ENCODE measurements around the gene ZP1.
A peak's percentile ranks its signal among the peaks of the same experiment; 100 is the strongest.

ZP1 gene

DNA sequence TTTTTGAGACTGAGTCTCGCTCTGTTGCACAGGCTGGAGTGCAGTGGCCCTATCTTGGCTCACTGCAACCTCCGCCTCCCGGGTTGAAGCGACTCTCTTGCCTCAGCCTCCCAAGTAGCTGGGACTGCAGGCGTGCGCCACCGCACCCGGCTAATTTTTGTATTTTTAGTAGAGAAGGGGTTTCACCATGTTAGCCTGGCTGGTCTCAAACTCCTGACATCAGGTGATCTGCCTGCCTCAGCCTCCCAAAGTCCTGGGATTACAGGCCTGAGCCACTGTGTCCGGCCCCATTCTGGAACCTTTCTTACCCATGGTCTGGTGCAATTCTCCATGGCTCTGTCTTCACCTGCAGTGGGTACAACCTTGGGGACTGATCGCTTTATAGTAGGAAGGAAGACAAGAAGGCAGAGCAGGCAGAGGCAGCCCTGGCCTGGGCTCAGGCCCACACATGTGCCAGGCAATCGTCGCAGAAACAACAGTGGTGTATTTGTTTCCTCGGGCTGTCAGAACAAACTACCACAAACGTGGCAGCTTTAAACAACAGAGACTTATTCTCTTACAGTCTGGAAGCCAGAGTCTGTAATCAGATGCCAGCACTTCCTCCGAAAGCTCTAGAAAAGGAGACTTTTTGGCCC is 7.6 kb upstream of the ZP1 start (continued):
- TF ChIP-seq, protein P1, sequence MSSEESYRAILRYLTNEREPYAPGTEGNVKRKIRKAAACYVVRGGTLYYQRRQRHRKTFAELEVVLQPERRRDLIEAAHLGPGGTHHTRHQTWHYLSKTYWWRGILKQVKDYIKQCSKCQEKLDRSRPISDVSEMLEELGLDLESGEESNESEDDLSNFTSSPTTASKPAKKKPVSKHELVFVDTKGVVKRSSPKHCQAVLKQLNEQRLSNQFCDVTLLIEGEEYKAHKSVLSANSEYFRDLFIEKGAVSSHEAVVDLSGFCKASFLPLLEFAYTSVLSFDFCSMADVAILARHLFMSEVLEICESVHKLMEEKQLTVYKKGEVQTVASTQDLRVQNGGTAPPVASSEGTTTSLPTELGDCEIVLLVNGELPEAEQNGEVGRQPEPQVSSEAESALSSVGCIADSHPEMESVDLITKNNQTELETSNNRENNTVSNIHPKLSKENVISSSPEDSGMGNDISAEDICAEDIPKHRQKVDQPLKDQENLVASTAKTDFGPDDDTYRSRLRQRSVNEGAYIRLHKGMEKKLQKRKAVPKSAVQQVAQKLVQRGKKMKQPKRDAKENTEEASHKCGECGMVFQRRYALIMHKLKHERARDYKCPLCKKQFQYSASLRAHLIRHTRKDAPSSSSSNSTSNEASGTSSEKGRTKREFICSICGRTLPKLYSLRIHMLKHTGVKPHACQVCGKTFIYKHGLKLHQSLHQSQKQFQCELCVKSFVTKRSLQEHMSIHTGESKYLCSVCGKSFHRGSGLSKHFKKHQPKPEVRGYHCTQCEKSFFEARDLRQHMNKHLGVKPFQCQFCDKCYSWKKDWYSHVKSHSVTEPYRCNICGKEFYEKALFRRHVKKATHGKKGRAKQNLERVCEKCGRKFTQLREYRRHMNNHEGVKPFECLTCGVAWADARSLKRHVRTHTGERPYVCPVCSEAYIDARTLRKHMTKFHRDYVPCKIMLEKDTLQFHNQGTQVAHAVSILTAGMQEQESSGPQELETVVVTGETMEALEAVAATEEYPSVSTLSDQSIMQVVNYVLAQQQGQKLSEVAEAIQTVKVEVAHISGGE (tag by site-specific recombination; conservative IDR thresholded peaks at IDR 0.05; ENCODE audit: low read depth): no peak

DNA sequence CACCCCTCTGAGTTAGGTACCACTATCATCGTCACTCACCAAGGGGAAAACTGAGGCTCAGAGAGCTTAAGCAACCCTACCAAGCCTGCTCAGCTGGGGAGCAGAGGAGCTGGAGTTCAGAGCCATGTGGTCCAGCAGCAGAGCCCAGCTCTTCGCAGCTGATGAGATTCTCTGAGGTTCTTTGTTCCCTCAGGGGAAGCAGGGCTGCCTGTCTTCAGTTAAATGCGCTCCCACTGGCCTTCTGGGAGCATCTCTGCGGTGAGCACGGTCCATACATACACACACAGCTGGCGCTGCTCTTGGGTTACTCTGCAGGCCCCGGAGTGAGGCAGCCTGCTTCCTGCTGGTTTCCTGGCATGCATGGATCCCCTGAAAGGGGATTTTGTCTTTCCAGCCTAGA is 6.4 kb upstream of the ZP1 start:
- no peak for TF ChIP-seq BCL11B (tag by site-specific recombination; IDR thresholded peaks at IDR 0.05; ENCODE audit: low read depth)
- TF ChIP-seq MZF1 (tag by site-specific recombination; IDR thresholded peaks at IDR 0.05; ENCODE audit: borderline replicate concordance): no peak
- no peak for TF ChIP-seq ZNF157 (tag by site-specific recombination; IDR thresholded peaks at IDR 0.05)
- TF ChIP-seq ZIC2 (tag by site-specific recombination; IDR thresholded peaks at IDR 0.05): peak; percentile 43; the same call in 1 of the 2 replicates
- TF ChIP-seq ZNF785 (tag by site-specific recombination; IDR thresholded peaks at IDR 0.05): no peak
- H3K9me3 ChIP-seq (ENCODE audit: control insufficient read depth, insufficient read depth, low read depth, low read length): no peaks in the 10 kb centered on the region
- no peaks in the 10 kb centered on the region for H3K36me3 ChIP-seq (ENCODE audit: control insufficient read depth in 2 of 2, insufficient read depth in 1 of 2, low read length in 2 of 2)
- H3K27ac ChIP-seq (ENCODE audit: extremely low read depth, low read depth, low read length): no peak overlapping the region
- no peak overlapping the region for H3K4me3 ChIP-seq (ENCODE audit: low read depth, low read length)
- no peaks in the 10 kb centered on the region for H3K4me1 ChIP-seq (ENCODE audit: control insufficient read depth, insufficient read depth, low read length)
- ChIA-PET POLR2A (no interaction called here), CTCF (interaction anchor here (0.6 to 1.2 kb wide), 3 partner anchors 9 to 84 kb away, joined by 3 to 4 read pairs (median 4); no protein-coding TSS in a partner anchor)

DNA sequence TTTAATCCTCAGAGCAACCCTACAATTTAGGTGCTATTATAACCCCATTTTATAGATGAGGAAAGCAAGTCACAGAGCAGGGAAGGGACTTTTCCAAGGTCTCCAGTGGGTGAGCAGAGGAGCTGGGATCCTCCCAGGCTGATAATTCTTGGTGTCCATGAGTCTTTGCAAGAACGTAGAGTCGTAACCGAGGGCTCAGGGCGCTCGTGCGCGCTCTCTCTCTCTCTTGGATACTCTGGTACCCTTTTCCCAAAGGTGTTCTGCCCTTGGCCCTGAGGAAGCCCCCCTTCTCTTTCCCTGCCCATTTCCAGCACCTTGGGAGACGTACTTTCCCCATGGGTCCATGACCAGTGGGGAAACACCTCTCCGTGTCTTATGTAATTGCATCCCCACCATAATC is 5.2 kb upstream of the ZP1 start:
- CTCF ChIA-PET: interaction anchor here (1.1 kb wide), 1 partner anchor 37 kb away, joined by 3 read pairs; no protein-coding TSS in a partner anchor
- Histone ChIP-seq H3K36me3 (ENCODE audit: control insufficient read depth in 2 of 2, insufficient read depth in 1 of 2, low read length in 2 of 2) (no peaks in the 10 kb centered on the region), H3K4me3 (ENCODE audit: low read depth, low read length) (no peak overlapping the region), H3K4me1 (ENCODE audit: control insufficient read depth, insufficient read depth, low read length) (no peaks in the 10 kb centered on the region), H3K9me3 (ENCODE audit: control insufficient read depth, insufficient read depth, low read depth, low read length) (no peaks in the 10 kb centered on the region), H3K27ac (ENCODE audit: extremely low read depth, low read depth, low read length) (no peak overlapping the region)
- POLR2A ChIA-PET: no interaction called here
- TF ChIP-seq GLIS2 (tag by site-specific recombination; IDR thresholded peaks at IDR 0.05) (no peak), YY2 (tag by site-specific recombination; IDR thresholded peaks at IDR 0.05) (no peak), ZNF561 (tag by site-specific recombination; IDR thresholded peaks at IDR 0.05; ENCODE audit: borderline replicate concordance) (no peak), ZNF324 (tag by site-specific recombination; IDR thresholded peaks at IDR 0.05) (no peak), KLF8 (tag by site-specific recombination; IDR thresholded peaks at IDR 0.05) (no peak), ZNF654 (tag by site-specific recombination; IDR thresholded peaks at IDR 0.05; ENCODE audit: low read depth) (no peak), MZF1 (tag by site-specific recombination; IDR thresholded peaks at IDR 0.05; ENCODE audit: borderline replicate concordance) (no peak), TCF7L2 (IDR thresholded peaks at IDR 0.05; ENCODE audit: borderline replicate concordance, low read depth, low read length) (no peak), ZNF112 (tag by site-specific recombination; IDR thresholded peaks at IDR 0.05) (no peak), ZXDB (tag by site-specific recombination; IDR thresholded peaks at IDR 0.05) (no peak), ZSCAN23 (tag by site-specific recombination; IDR thresholded peaks at IDR 0.05) (no peak), ZNF184 (tag by site-specific recombination; IDR thresholded peaks at IDR 0.05) (no peak), ZNF391 (tag by site-specific recombination; IDR thresholded peaks at IDR 0.05; ENCODE audit: borderline replicate concordance, low read depth) (no peak), SETDB1 (IDR thresholded peaks at IDR 0.05; ENCODE audit: insufficient read length, low read length) (no peak), ZSCAN30 (tag by site-specific recombination; IDR thresholded peaks at IDR 0.05) (no peak)
- TF ChIP-seq, protein P2, sequence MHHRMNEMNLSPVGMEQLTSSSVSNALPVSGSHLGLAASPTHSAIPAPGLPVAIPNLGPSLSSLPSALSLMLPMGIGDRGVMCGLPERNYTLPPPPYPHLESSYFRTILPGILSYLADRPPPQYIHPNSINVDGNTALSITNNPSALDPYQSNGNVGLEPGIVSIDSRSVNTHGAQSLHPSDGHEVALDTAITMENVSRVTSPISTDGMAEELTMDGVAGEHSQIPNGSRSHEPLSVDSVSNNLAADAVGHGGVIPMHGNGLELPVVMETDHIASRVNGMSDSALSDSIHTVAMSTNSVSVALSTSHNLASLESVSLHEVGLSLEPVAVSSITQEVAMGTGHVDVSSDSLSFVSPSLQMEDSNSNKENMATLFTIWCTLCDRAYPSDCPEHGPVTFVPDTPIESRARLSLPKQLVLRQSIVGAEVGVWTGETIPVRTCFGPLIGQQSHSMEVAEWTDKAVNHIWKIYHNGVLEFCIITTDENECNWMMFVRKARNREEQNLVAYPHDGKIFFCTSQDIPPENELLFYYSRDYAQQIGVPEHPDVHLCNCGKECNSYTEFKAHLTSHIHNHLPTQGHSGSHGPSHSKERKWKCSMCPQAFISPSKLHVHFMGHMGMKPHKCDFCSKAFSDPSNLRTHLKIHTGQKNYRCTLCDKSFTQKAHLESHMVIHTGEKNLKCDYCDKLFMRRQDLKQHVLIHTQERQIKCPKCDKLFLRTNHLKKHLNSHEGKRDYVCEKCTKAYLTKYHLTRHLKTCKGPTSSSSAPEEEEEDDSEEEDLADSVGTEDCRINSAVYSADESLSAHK (tag by site-specific recombination; IDR thresholded peaks at IDR 0.05): no peak
- TF ChIP-seq, protein P3, sequence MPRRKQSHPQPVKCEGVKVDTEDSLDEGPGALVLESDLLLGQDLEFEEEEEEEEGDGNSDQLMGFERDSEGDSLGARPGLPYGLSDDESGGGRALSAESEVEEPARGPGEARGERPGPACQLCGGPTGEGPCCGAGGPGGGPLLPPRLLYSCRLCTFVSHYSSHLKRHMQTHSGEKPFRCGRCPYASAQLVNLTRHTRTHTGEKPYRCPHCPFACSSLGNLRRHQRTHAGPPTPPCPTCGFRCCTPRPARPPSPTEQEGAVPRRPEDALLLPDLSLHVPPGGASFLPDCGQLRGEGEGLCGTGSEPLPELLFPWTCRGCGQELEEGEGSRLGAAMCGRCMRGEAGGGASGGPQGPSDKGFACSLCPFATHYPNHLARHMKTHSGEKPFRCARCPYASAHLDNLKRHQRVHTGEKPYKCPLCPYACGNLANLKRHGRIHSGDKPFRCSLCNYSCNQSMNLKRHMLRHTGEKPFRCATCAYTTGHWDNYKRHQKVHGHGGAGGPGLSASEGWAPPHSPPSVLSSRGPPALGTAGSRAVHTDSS (tag by site-specific recombination; IDR thresholded peaks at IDR 0.05): no peak

Data from HEK293 (cell line).